PC-9 (cell line): ENCODE measurements around the gene UBA3.

Experiments
- CTCF ChIP-seq: fragments of 200-600 bp; sonication (generic); conservative IDR thresholded peaks from 2 replicates; pipeline ENCODE4 v1.6.1; 2017; ENCODE audit warnings: mixed run types, antibody characterized with exemption, mild to moderate bottlenecking, moderate library complexity
- EZH2 ChIP-seq: fragments of 200-600 bp; sonication (generic); IDR thresholded peaks from 2 replicates; pipeline ENCODE4 v1.8.0; 2017; ENCODE audit warnings: antibody characterized with exemption, low read depth

- TF ChIP-seq EZH2 (no peak), CTCF (no peak)
These were observed 67.9 kb downstream of the UBA3 start for GRCh38 chr3:69012100-69012799.
